ENCODE results near the gene COL5A2. TPM values are rescaled to one million over a fixed set of nuclear protein-coding genes. Genes with fewer than 3 reads are reported as not detected.

Gene COL5A2
- total and polyA plus RNA-seq, 8 donors: 11.9 to 468 (median 48.1) TPM

GRCh38 chr2:189147989-189148388 is 31.6 kb downstream of the COL5A2 start:
- Histone ChIP-seq H3K27me3 (no peaks in the 10 kb centered on the region), H3K4me3 (no peak overlapping the region), H3K4me1 (peaks cover 0 to 20% (median 7%) of the 10 kb centered on the region in 4 donors), H3K36me3 (no peaks in the 10 kb centered on the region), H3K27ac (no peak overlapping the region), H3K9me3 (no peaks in the 10 kb centered on the region)
- 0 to 94% (median 86%) methylated on average over 1 of the region's 1 CpG for WGBS, 5 donors
- TF ChIP-seq EP300 (IDR thresholded peaks at IDR 0.05) (no peak), CTCF (IDR thresholded peaks at IDR 0.05) (no peak), POLR2AphosphoS5 (IDR thresholded peaks at IDR 0.05) (no peak), POLR2A (IDR thresholded peaks at IDR 0.05) (no peak)
- no peak for DNase-seq
- intact Hi-C loops (cut with DNase I; ENCODE audit: low total_unique reads): no loop called here

- Histone ChIP-seq H3K36me3 (no peaks in the 10 kb centered on the region), H3K4me1 (peaks cover 0 to 13% (median 4%) of the 10 kb centered on the region in 4 donors), H3K9me3 (no peaks in the 10 kb centered on the region), H3K27ac (no peak overlapping the region), H3K4me3 (no peak overlapping the region), H3K27me3 (no peaks in the 10 kb centered on the region)
- intact Hi-C loops (cut with DNase I; ENCODE audit: low total_unique reads): no loop called here
- 84 to 92% (median 87%) methylated on average over 2 of the region's 2 CpGs for WGBS, 5 donors
- no peak for DNase-seq
- TF ChIP-seq POLR2AphosphoS5 (IDR thresholded peaks at IDR 0.05) (no peak), POLR2A (IDR thresholded peaks at IDR 0.05) (no peak), EP300 (IDR thresholded peaks at IDR 0.05) (no peak), CTCF (IDR thresholded peaks at IDR 0.05) (no peak)
These were observed 32.2 kb downstream of the COL5A2 start for GRCh38 chr2:189147361-189147760.

DNA sequence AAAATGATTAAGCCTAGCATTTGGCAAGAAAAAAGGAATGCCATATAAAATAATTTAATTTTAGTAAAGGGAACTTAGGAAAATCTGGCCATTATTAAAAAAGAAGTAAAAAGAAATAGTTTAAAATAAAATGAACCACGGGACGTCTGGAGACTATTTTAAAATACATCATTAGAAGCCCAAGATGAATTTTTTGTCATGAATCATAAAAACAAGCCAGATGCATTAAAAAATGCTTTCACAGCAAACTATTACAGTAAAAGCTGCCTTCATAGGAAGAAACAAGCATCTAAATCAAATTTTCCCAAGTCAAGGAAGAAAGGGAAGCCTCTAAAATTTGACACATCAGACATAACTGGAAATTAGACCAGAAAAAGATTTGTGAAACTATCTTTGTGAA is 33.0 kb downstream of the COL5A2 start:
- intact Hi-C loops (cut with DNase I; ENCODE audit: low total_unique reads): no loop called here
- Histone ChIP-seq H3K27me3 (no peaks in the 10 kb centered on the region), H3K4me3 (no peak overlapping the region), H3K4me1 (peaks cover 0 to 6% (median 3%) of the 10 kb centered on the region in 4 donors), H3K27ac (no peak overlapping the region), H3K9me3 (no peaks in the 10 kb centered on the region), H3K36me3 (no peaks in the 10 kb centered on the region)
- DNase-seq: no peak
- TF ChIP-seq EP300 (IDR thresholded peaks at IDR 0.05) (no peak), POLR2A (IDR thresholded peaks at IDR 0.05) (no peak), POLR2AphosphoS5 (IDR thresholded peaks at IDR 0.05) (no peak), CTCF (IDR thresholded peaks at IDR 0.05) (no peak)
- 24 to 46% (median 31%) methylated on average over 2 of the region's 2 CpGs for WGBS, 5 donors

DNA sequence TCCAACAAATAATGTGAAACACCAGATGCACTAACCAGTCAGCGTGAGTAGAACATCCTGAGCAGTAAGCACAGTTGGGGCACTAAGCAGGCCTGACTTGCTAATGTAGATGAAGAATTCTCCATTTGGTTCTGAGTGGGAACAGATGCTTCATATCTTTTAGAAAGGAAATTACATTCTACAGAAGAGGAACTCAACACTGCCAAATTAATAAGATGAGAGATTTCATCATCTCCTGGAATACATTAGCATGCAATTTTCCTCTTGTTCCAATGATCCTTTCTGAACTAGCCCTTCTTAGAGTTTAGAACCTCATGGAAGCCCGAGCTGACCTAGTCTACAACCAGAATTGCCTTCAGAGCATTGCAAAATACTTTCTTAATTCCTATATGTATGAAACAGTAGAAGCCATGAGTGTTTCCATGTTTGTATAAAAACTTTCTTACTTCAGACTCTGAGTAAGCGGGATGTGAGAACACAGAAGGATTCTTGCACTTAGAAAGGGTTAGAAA is 34.8 kb downstream of the COL5A2 start:
- H3K27me3 ChIP-seq: no peaks in the 10 kb centered on the region
- peak overlapping the region in 1 of 5 donors; percentile 51 for H3K27ac ChIP-seq
- peak in 1 of 2 donors; percentile 53 for DNase-seq
- H3K4me3 ChIP-seq: no peak overlapping the region
- no peaks in the 10 kb centered on the region for H3K36me3 ChIP-seq
- intact Hi-C loops (cut with DNase I; ENCODE audit: low total_unique reads): no loop called here
- peaks cover 0 to 6% (median 0%) of the 10 kb centered on the region in 4 donors for H3K4me1 ChIP-seq
- TF ChIP-seq CTCF (IDR thresholded peaks at IDR 0.05) (no peak), POLR2A (IDR thresholded peaks at IDR 0.05) (no peak), EP300 (IDR thresholded peaks at IDR 0.05) (no peak), POLR2AphosphoS5 (IDR thresholded peaks at IDR 0.05) (no peak)
- 80 to 85% (median 81%) methylated on average over 3 of the region's 3 CpGs for WGBS, 5 donors
- no peaks in the 10 kb centered on the region for H3K9me3 ChIP-seq

All from stomach (tissue), 9 donors.